ENCODE data around the gene VPS26A. TPM values are rescaled to one million over a fixed set of nuclear protein-coding genes. Genes with fewer than 3 reads are reported as not detected.
"Not testable (repeated sequence)": the region's sequence is repeated elsewhere in the genome, so short reads cannot be mapped to it uniquely, and the experiment has no call there.

VPS26A gene
- total and polyA plus RNA-seq, 8 donors: 22.6 to 69.6 (median 34.0) TPM

GRCh38 chr10:69130251-69130650 is 6.3 kb downstream of the VPS26A start:
- TF ChIP-seq POLR2AphosphoS5 (IDR thresholded peaks at IDR 0.05): no peak
- TF ChIP-seq, protein P1, sequence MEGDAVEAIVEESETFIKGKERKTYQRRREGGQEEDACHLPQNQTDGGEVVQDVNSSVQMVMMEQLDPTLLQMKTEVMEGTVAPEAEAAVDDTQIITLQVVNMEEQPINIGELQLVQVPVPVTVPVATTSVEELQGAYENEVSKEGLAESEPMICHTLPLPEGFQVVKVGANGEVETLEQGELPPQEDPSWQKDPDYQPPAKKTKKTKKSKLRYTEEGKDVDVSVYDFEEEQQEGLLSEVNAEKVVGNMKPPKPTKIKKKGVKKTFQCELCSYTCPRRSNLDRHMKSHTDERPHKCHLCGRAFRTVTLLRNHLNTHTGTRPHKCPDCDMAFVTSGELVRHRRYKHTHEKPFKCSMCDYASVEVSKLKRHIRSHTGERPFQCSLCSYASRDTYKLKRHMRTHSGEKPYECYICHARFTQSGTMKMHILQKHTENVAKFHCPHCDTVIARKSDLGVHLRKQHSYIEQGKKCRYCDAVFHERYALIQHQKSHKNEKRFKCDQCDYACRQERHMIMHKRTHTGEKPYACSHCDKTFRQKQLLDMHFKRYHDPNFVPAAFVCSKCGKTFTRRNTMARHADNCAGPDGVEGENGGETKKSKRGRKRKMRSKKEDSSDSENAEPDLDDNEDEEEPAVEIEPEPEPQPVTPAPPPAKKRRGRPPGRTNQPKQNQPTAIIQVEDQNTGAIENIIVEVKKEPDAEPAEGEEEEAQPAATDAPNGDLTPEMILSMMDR (IDR thresholded peaks at IDR 0.05): no peak
- Histone ChIP-seq H3K36me3 (peaks cover 0 to 26% (median 25%) of the 10 kb centered on the region in 4 donors), H3K4me3 (no peak overlapping the region), H3K27me3 (no peaks in the 10 kb centered on the region), H3K9me3 (no peaks in the 10 kb centered on the region), H3K27ac (no peak overlapping the region), H3K4me1 (peaks cover 10 to 68% (median 36%) of the 10 kb centered on the region in 4 donors)
- 28 to 45% (median 38%) methylated on average over 2 of the region's 2 CpGs for WGBS, 5 donors
- DNase-seq: no peak
- intact Hi-C loops (cut with DNase I; ENCODE audit: low total_unique reads): no loop called here

DNA sequence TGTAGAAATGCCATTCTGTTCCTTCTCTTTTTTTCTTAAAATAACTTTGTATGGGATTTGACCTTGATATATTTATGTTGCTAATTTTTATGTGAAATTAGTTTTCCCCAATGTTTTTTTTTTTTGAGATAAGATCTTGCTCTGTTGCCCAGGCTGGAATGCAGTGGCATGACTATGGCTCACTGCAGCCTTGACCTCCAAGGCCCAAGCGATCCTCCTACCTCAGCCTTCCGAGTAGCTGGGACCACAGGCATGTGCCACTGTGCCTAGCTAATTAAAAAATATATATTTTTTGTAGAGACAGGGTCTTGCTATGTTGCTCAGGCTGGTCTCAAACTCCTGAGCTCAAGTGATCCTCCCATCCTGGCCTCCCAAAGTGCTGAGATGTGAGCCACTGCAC is 16.0 kb downstream of the VPS26A start:
- Histone ChIP-seq H3K27me3 (no peaks in the 10 kb centered on the region), H3K27ac (no peak overlapping the region), H3K4me1 (peaks cover 0 to 5% (median 0%) of the 10 kb centered on the region in 4 donors), H3K36me3 (peaks cover 0 to 37% (median 33%) of the 10 kb centered on the region in 4 donors), H3K9me3 (no peaks in the 10 kb centered on the region), H3K4me3 (no peak overlapping the region)
- 95 to 100% (median 96%) methylated on average over 2 of the region's 2 CpGs for WGBS, 5 donors
- no peak for DNase-seq
- intact Hi-C loops (cut with DNase I; ENCODE audit: low total_unique reads): no loop called here
- TF ChIP-seq POLR2A (IDR thresholded peaks at IDR 0.05) (no peak), POLR2AphosphoS5 (IDR thresholded peaks at IDR 0.05) (no peak), EP300 (IDR thresholded peaks at IDR 0.05) (no peak)
- TF ChIP-seq, protein P1 (IDR thresholded peaks at IDR 0.05): no peak

DNA sequence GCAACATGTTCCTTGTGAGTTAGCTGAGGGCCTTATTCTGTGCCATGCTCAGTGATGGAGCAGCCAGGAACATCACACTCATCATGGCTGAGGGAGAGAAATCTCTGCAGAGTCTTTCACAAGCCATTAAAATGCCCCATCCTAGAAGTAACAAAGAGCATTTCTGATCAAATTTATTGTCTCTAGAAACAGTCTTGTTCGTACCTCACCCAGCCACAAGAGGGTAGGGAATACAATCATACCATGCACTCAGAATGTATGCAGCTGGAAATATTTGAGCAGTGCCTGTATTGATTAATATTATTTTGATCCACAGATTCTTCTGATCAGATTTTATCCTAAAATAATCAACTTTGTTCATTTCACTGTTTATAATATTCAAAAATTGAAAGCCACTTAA is 17.3 kb downstream of the VPS26A start:
- H3K27ac ChIP-seq: no peak overlapping the region
- no peaks in the 10 kb centered on the region for H3K9me3 ChIP-seq
- no peak overlapping the region for H3K4me3 ChIP-seq
- H3K4me1 ChIP-seq: peaks cover 0 to 5% (median 0%) of the 10 kb centered on the region in 4 donors
- no peaks in the 10 kb centered on the region for H3K27me3 ChIP-seq
- DNase-seq: no peak
- WGBS, 5 donors: 58 to 69% (median 67%) methylated on average over 1 of the region's 1 CpG
- intact Hi-C loops (cut with DNase I; ENCODE audit: low total_unique reads): no loop called here
- TF ChIP-seq EP300 (IDR thresholded peaks at IDR 0.05) (no peak), POLR2A (IDR thresholded peaks at IDR 0.05) (no peak), POLR2AphosphoS5 (IDR thresholded peaks at IDR 0.05) (no peak)
- TF ChIP-seq, protein P1 (IDR thresholded peaks at IDR 0.05): no peak
- peaks cover 0 to 27% (median 19%) of the 10 kb centered on the region in 4 donors for H3K36me3 ChIP-seq

GRCh38 chr10:69142074-69142473 is 18.1 kb downstream of the VPS26A start:
- H3K4me3 ChIP-seq; H3K9me3 ChIP-seq; DNase-seq; intact Hi-C loops (cut with DNase I; ENCODE audit: low total_unique reads); H3K27me3 ChIP-seq; H3K4me1 ChIP-seq; H3K27ac ChIP-seq: not testable (repeated sequence)
- 94 to 100% (median 95%) methylated on average over 3 of the region's 3 CpGs for WGBS, 5 donors
- peaks cover 0 to 19% (median 12%) of the 10 kb centered on the region in 4 donors for H3K36me3 ChIP-seq

DNA sequence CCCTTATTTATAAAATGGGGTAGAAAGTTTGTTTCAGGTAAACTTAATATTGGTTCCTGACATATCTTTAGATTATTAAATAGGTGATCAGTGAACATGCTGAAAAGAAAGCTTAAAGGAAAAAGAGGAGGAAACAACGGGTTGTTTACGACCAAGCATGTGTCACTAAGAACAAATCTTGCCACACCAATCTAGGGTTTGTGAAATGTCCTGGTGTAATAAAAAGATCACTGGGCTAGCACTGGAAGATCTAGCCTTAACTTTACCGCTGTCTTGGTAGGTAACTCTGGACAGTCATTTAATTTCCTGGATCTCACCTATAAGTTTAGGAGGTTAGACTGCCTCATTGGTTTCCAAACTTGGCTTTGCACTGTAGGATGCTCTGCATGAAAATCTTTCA is 19.0 kb downstream of the VPS26A start:
- Histone ChIP-seq H3K27ac (no peak overlapping the region), H3K4me1 (peaks cover 0 to 16% (median 8%) of the 10 kb centered on the region in 4 donors), H3K4me3 (no peak overlapping the region), H3K9me3 (no peaks in the 10 kb centered on the region), H3K36me3 (peaks cover 0 to 14% (median 5%) of the 10 kb centered on the region in 4 donors), H3K27me3 (no peaks in the 10 kb centered on the region)
- WGBS, 5 donors: 54 to 93% (median 57%) methylated on average over 3 of the region's 3 CpGs
- intact Hi-C loops (cut with DNase I; ENCODE audit: low total_unique reads): no loop called here
- TF ChIP-seq, protein P1 (IDR thresholded peaks at IDR 0.05): no peak
- TF ChIP-seq POLR2AphosphoS5 (IDR thresholded peaks at IDR 0.05): no peak
- no peak for TF ChIP-seq POLR2A (IDR thresholded peaks at IDR 0.05)
- no peak for TF ChIP-seq EP300 (IDR thresholded peaks at IDR 0.05)
- DNase-seq: no peak

All from stomach (tissue), 9 donors.